Non-pigmented ciliary epithelial cell (primary cell): ENCODE data around the gene PPP1R3E.
"Not testable (repeated sequence)": the region's sequence is repeated elsewhere in the genome, so short reads cannot be mapped to it uniquely, and the experiment has no call there.

Source experiments
- DNase-seq: peaks from one replicate; pipeline ENCODE4 v3.0.0-alpha.2; 2010; ENCODE audit warnings: low read depth

PPP1R3E gene

DNA sequence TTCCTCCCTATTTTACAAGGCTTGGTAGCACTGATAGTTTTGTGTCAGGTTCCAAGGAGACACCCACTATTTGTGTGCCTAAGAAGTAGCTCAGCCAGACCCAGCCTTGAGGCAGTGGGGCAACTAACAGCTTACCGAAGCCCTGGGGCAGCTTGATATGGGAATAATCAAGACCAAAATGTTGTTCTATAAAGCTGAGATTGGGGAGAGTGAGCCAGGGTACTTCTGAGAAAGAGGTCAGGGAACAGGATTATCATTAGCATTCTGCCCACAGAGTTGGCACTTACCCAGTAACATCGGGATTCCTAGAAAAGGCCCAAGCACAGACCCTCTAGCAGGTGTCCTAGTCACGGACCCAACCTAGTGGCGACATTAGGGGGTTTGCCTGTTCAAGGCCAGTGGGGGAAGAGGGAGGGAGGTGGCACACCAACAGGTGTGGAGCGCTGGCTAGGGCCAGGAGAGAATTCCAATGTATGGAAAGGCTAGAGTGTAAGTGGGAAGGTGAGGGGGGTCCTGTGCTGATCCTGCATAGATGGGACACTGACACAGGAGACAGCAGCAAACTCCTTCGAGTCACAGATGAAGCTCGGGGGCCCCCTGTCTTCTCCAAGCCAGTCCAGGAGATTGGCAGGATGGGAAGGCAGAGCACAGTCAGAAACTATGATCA is 4.9 kb downstream of the PPP1R3E start:
- no peak for DNase-seq

DNA sequence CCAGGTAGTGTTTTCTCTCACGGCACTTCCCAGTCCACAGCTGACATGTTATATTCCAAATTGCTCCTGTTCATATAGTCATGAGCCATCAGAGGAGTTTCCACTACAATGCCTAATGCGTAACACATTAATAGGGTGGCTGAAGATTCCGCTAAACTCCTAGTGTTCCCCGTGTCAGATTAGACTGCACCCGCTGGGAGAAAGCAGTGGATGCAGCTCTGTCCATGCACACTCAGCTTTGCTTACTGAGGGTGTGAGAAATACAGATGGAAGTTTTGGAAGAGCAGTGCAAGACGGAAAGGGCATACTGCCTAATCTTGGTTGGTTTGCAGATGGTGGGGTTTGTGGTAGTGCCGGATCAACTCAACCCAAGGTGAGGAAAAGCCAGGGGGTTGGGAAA is 5.6 kb downstream of the PPP1R3E start:
- no peak for DNase-seq

DNA sequence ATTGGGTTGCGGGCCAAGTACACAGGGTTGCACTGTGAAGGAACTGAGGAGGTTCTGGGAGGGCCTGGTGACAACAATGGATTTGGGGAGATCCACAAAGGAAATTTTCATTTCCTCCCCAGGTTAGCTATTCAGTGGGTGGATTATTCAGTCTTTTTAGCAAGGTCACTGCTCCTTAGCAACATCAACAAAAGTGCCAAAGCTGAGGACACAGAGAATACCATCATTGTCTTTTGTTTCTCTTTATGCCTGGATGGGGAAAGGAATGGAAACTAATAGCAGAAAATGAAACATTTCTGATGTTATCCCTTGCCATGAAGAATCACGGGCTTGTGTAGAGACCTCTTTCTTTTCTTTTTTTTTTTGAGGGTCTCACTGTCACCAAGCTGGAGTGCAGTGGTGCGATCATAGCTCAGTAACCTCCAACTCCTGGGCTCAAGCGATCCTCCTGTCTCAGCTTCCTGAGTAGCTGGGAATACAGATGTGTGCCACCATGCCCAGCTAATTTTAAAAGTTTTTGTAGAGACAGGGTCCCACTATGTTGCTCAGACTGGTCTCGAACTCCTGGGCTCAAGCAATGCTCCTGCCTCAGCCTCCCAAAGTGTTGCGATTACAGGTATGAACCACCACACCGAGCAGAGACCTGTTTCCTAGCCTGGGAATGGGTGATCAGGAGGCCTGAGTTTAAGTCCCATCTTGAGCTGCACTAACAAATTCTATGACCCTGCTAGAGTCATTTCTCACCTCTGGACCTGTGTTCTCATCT is 6.5 kb downstream of the PPP1R3E start:
- no peak for DNase-seq

DNA sequence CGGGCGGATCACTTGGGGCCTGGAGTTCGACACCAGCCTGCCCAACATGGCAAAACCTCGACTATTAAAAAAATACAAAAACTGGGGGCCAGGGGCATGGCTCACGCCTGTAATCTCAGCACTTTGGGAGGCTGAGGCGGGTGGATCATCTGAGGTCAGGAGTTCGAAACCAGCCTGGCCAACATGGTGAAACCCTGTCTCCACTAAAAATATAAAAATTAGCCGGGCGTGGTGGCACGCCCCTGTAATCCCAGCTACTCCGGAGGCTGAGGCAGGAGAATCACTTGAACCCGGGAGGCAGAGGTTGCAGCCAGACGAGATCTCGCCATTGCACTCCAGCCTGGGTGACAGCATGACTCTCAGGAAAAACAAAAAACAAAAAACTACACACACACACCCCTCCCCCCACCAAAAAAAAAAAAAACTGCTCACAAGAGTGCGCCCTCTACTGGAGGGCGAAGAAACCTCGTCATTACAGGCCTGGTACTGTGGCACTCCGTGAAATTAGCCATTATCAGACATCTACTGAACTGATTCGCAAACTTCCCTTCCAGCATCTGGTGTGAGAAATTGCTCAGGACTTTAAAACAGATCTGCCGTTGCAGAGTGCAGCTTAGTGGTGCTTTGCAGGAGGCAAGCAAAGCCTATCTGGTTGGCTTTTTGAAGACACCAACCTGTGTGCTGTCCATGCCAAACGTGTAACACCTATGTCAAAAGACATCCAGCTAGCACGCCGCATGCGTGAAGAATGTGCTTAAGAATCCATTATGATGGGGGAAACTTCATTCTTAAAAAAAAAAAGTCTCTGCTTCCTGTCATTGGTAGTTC is 7.7 kb downstream of the PPP1R3E start:
- no peak for DNase-seq

DNA sequence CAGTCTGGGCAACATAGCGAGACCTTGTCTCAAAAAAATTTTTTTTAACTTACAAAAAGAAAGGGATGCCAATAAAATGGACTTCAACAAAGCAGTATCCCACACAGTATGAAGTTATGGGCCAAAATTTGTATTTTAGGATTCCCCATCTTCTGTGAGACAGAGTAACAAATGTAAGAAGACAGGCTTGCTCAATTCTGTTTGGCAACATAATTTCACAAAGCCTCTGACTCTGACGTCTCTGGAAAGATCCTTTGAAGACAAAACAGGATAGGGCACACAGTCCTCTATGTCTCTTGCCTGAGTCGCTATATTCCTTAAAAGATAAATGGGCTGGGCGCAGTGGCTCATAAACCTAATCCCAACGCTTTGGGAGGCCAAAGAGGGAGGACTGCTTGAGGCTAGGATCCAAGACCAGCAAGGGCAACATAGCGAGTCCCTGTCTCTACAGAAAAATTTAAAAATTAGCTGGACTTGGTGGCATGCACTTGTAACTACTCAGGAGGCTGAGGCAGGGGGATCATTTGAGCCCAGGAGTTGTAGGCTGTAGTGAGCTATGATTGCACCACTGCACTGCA is 15.7 kb downstream of the PPP1R3E start:
- DNase-seq = no peak

DNA sequence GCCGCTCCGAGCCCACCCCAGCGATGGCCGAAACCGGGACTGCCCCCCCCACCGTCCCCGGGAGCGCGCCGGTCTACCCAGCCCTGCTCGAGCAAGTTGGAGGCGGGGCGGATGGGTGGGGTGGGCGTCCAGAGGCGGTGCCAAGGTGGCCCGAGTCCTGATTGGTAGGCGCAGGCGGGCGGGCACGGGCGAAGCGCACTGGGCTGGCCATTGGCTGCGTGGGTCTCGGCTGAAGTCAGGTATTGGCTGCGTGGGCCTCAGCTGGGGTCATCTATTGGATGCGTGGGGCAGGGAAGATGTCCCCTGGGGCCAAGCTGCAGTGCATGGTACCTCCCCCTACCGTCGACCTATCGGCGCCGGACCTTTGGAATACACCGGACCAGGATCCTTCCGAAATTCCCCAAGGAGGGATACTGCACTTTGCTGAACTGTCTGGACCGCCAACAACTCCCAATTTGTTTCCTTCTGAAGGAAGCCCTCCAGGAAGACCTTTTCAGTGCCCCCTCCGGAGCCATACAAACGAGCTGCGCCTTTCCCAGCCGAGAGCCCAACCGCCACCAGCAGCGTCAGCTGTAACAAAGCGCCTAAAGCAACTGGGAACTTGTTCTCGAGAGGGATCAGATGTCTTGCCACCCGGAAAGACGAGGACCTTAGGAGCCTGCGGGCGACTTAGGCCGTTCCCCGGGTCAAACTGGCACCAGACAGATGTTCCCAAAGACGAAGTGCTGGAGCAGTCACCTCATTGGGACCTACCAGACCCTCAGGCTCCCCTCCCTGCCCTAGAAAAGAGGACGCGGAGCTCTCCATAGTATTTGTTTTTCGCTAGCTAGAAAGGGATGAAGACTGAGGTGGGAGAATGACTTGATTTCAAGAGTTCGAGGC is 16.4 kb downstream of the PPP1R3E start, which contains the start of gene HOMEZ:
Gene HOMEZ, minus strand, starts transcription at position 113 of the 882 bp plus-strand sequence. CDS start 180 bp downstream, outside the sequence.
- DNase-seq = peak; percentile 85

DNA sequence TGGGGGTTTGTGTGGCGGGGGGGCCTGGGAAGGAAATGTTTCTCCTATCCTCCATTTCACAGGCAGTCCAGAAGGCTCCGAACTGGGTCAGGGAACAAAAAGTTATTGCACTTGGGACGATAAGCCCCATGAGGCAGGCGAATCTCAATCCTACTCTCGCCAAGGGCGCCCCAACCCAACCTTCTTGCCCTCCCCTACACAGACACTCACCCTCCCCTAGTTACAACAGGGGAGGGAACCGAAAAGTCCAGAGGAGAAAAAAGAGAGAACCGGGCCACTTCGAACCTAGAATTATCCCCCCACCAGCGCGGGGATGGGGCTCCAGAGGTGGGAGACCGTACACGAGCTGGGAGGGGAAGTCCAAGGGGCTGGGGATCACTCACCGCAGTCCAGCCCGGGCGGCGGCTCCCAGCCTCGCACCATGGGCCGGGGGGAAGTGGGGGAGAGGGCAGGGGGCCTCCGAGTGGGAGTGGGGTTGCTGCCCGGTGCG is 17.1 kb downstream of the PPP1R3E start:
- DNase-seq = no peak

DNA sequence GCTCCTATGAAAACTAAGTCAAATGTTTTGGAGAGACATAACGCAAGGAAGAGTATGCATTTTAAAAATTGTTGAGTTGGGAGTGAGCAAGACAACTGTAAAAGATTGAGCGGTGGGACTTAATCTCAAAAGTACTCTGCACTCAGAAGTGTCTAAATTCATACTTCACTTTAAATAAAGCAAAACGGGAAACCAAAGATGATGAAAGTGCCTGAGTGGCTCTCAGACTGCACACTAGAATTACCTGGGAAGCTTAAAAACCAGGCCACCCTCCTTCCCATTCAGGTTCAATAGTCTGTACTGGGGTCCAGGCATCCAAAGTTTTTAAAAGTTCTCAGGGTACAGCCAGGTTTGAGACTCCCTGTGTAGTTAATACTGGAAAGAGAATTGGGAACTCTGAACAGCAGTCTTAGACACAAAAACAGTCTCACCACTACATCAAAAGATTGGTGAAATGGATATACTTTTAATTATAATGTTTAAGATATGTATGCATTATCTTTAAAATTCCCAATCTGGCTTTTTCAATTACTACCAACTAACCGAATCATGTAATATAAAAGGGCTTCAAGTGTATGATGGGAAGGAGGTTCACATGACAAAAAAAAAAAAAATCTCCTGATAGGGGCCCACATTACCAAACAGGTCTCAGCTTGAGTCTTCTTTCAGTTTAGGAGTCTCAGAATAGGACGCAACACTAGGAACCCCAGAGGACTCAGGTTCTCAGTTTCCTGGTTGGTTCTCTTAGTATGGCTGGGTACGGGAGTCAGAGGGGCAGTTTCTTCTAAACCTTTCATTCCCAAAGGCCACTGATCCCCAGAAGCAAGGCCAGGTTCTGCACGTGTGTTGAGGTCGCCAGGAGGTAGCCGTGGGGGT is 17.8 kb downstream of the PPP1R3E start:
- DNase-seq = no peak

DNA sequence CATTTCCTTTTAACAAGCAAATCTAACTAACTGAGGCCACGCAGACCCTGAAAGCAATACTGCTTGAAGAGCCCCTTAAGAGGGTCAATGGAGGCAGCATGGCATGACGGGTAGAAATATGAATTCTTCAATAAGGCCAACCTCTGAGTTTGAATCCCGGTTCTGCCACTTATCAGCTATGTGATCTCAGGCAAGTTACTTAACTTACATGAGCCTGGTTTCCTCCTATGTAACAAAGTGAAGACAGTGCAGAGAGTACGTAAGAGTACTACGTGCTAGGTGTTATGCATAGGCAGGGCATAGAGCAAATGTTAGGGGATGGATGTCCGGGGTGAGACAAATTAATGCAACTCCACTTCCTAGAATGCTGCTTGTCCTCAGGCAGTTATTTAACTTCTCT is 21.4 kb downstream of the PPP1R3E start:
- no peak for DNase-seq

DNA sequence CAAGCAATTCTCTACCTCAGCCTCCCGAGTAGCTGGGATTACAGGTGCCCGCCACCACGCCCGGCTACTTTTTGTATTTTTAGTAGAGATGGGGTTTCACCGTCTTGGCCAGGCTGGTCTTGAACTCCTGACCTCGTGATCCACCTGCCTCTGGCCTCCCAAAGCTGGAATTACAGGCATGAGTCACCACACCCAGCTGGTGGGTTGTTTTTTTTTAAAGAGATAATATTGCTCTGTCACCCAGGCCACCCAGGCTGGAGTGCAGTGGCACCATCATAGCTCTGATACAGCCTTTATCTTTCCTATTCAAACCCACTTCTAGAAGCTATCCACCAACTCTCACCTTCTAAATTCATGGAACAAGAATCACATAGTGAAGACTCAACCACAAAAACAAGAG is 24.7 kb downstream of the PPP1R3E start:
- DNase-seq = not testable (repeated sequence)

DNA sequence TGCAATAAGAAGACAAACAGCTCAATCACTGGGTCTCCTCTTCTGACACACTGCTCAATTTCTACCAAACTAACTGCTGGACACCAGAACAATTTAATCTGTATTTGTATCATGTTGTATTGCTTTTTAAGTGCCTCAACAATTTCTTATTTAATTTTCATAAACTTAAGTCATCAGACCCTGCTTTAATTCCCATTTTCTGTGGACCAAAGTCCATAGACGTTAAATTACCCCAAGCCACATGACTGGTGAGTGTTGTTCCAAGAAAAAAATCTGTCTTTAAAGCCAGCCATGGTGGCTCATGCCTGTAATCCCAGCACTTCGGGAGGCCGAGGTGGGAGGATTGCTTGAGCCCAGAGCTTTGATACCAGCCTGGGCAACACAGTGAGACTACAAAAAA is 25.5 kb downstream of the PPP1R3E start:
- no peak for DNase-seq

DNA sequence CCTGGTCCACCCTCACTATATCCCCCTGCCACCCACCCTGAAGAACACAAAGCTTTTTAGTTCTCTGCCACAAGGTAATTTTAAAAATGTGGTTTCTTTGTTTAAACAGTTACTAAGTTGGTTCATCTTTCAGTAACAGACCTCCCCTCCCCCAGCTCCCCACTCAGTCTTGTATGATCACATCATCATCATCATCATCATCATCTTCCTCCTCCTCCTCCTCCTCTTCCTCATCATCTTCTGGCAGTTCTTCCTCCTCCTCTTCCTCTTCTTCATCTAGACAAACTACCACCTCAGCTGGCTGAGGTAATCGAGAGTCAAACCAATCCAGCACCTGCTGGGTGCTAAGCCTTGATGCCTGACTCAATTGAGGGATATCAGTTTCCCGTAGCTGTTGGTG is 27.2 kb downstream of the PPP1R3E start:
- DNase-seq = no peak

DNA sequence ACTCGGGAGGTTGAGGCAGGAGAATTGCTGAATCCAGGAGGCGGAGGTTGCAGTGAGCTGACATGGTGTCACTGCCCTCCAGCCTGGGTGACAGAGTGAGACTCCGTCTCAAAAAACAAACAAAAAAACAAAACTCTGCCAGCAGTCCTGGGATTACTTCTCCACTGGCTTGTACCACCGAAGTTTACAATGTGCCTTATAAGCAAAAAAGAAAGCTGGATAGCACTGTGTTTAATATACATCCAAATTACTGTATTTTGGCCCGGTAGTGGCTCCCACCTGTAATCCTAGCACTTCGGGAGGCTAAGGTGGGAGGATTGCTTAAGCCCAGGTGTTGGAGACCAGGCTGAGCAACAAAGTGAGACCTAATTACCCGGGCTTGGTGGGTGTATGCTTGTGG is 33.5 kb downstream of the PPP1R3E start:
- DNase-seq = no peak

DNA sequence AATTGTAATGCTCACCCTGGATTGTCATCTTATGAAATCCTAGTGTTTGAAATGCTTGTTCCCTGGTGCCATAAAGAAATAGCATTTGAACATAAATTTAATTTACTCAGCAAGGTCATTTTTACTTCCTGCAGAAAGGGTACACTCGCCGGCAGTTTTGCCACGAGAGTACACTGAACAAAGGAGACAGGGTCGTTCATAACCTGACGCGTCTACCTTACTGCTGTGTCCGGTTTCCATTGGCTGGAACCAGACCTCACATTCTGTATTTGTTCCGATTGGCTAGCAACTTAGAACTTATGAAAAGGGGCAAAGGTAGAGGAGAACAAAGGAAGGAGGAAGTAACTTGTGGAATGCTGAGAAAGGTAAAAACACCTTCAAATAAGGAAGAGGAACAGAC is 41.8 kb downstream of the PPP1R3E start:
- DNase-seq = not testable (repeated sequence)

DNA sequence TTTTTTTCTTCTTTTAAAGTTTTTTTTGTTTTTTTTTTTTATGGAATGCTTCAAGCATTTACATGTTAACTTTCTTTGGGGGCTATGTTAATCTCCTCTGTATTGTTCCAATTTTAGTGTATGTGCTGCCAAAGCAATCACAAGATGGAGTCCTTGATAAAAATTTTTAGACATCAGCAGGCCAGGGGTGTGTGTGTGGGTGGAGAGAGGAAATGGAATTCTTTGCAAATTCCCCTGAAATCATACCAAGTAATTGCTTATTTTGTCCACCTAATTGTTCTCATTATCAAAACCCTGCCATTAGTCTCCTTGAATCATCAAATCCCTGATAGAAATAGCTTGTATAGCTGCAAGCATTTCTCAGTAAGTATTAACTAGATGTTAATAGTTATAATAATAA is 43.2 kb downstream of the PPP1R3E start:
- no peak for DNase-seq

DNA sequence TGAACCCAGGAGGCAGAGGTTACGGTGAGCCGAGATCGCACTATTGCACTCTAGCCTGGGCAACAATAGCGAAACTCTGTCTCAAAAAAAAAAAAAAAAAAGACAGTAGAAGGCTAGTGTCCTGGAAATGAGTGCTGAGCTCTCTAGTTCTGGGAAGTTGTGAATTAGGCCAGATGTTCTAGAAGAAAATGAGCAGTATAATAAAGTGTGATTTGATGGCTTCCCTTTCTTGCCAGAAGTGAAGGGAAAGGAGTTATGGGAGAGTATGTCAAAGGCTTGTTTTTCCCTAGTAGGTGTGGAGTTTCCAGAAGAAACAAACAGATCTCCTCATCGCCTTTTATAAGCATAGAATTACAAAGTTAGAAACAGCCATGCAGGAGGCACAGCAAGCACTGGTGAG is 44.4 kb downstream of the PPP1R3E start:
- no peak for DNase-seq

DNA sequence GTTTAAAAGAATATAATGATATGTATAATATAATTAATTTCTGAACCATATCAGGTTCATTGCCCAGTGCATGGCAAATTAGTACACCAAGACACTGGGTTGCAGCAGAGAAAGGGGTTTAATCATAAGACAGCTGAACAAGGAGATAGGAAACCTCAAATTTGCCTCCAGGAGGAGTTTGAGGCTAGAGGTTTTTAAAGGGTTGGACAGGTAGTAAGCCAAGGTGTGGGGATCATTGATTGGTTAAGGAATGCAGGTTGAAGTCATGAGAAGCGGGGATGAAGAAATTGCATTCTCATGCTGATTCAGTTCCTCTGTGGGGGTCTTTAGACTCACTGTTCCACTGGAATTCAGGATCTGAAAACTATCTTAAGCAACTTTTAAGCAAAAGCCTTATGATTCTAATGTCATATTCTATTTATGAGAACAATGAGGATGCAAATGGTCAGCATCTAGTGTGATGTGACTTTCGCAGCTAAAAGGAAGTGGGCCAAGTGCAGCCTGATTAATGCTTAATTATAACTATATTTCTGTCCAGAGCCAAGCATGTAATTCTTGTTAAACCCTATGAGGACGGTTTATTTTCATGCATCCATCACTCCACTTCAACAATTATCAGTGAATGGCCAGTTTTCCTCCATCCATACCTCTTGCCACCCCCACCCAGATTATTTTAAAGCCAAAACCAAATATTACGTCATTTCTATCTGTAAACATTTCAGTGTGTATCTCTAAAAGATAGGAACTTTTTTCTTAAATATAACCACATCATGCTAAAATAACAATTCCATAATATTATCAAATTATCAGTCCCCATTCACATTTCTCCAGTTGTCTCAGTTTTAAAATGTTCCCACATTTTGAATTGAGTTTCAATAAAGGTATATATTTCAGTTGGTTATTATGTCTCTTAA is 50.0 kb downstream of the PPP1R3E start:
- no peak for DNase-seq

DNA sequence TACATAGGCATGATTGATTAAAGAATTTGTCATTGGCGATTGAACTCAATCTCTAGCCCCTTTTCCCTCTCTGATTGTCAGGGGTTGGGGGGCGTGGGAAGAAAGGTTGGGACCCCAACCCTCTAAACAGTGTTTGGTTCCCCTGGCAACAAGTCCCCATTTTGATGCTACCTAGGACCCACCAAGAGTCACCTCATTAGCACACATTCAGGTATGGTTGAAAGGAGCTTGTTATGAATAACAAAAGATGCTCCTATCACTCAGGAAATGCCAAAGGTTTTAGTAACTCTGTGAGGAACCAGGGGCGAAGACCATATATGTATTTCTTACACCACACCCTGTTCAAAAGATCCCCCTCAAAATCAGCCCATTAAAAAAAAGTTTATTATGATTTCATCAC is 50.7 kb downstream of the PPP1R3E start:
- DNase-seq = no peak

DNA sequence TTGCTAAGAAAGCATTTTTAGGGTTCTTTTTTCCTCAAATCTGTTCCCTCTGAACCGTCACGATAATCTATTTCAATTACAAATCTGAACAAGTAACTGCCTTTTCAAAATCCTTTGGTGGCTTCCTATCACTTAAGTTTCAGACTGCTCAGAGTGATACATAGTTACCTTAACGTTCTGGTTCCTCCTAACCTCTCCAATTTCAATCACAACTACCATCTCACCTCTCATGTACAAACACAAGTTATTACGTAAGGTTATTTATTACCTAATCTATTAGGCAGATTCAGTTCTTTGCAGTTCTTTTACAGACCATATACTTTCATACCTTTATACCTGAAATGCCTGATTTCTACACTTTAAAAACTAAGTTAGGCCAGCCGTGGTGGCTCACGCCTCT is 52.8 kb downstream of the PPP1R3E start:
- no peak for DNase-seq
